HG03469 (cell line): Measurements from ENCODE around the gene GPR84.
"Not testable (repeated sequence)": the region's sequence is repeated elsewhere in the genome, so short reads cannot be mapped to it uniquely, and the experiment has no call there.

ENCODE experiments used
- ATAC-seq: cut with Tn5 transposase; IDR thresholded peaks from one replicate; pipeline ENCODE4 v1.9.1; 2021; ENCODE audit warnings: mild to moderate bottlenecking, moderate library complexity, moderate number of reproducible peaks; ENCODE audit not compliant: unreplicated experiment

Gene GPR84

GRCh38 chr12:54328595-54329337 is 35.5 kb downstream of the GPR84 start:
- no peak for ATAC-seq

- not testable (repeated sequence) for ATAC-seq
These were observed 38.7 kb downstream of the GPR84 start for GRCh38 chr12:54325442-54326109.

- ATAC-seq: peak; percentile 99
These were observed 39.5 kb downstream of the GPR84 start, which contains the start of gene COPZ1 for GRCh38 chr12:54324617-54325441. COPZ1 (plus strand) TSS chr12:54325131; CDS start chr12:54325164, 33 bp downstream.

- no peak for ATAC-seq
These were observed 42.9 kb downstream of the GPR84 start for GRCh38 chr12:54321363-54321762.
